ENCODE results near the gene EDEM3.
A peak's percentile ranks its signal among the peaks of the same experiment; 100 is the strongest.

The EDEM3 gene

DNA sequence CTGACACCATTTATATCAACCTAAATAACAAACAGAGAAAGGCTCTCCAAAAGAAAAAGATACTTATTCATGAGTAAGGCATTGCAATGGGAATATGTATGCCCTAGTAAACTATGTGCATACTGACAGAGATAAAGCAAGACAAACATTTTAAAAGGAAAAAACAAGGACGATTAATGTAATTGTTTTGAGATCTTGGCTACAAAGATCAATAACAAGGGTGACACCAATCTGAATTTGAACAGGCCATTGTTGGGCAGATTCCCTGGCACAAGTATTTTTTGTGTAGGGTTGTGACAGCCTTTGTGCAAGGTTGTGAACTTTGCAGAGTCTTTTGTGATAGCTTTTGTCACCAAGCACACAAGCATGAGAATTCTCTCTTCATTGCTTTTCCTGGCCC lies 85.3 kb downstream of the EDEM3 start:
- no peak for DNase-seq

DNA sequence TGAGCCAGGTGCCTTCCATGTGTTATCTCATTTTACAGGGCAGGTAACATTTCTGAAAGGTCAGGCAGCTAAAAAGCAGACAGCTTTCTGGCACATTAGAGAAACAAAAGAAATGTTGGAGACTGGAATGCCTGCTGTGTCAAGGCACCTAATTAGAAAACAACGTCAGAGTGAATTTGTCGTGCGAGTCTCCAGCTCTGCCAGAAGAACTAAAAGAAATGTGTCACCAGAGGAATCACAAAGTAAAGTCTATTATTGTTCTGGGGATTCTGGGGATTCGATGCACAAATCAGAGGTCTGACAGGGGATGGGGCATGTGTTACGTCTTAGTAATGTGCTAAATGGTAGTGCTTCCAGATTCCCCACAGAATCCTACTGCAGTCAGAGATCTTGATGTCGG lies 89.3 kb downstream of the EDEM3 start:
- no peak for DNase-seq

DNA sequence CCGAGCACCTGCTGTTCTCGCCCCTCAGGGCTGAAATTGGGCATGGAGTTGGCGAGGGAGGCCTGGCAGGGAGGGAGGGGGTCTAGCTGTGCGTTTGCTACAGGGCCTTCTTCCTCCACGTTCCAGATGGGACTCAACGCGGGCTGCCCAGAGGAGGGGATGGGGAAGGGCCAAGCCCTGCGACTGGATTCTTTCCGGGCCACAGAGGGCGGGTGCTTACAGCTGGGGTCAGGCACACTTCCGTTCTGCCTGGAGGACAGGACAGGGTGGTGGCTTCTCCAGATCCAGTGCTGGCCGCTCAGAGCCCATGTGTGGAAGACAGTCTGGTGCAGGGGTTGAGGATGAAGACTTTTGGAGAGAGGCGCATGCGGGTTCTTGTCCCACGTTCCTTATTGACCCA lies 90.0 kb downstream of the EDEM3 start:
- DNase-seq: no peak

DNA sequence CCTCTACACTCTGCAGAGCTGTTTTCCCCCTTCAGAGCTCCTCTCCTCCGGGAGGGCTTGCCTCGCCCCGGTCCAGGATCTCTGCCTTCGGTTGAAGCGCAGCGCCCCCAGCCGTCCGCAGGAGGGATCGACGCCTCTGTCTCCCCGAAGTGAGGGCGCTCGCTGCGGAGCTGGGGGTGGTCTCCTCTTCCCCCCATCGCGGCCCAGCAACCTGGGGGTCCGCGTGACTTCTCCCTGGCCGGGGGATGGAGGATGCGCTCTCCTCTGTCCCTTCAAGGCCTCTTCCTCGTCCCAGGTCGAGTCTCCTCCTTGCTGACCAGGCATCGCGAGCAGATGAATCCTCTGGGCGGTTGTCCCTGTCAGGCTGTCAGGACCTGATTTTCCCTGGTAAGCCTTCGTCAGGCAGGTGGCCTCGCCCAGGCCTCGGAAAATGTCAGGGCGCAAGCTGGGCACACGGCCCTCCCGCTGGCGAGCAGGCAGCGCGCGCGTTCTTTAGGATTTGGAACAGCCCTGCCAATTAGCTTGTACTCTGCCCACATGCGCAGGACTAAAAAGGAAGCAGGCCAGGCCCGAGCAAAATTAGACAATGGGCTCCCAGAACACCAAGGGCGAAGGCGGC lies 90.5 kb downstream of the EDEM3 start:
- DNase-seq: peak; percentile 34

DNA sequence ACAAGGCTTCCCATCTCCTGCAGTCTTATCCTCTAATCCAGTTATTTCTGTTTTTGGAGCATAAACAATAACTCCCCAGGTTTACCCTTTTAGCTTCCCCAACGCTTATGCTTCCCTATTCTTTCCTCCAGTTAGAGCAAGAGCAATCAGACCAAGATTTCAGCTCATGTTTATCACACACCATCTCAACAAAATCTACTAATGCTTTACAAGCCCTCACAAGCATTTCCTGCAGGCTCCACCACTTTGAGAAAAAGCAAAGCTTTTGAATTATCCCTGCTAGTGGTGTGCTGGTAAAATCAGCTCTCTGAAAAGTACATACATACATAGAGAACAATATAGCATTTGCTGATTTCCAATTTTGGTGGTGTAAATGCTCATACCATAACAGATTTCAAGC lies 92.9 kb downstream of the EDEM3 start:
- DNase-seq: no peak

DNA sequence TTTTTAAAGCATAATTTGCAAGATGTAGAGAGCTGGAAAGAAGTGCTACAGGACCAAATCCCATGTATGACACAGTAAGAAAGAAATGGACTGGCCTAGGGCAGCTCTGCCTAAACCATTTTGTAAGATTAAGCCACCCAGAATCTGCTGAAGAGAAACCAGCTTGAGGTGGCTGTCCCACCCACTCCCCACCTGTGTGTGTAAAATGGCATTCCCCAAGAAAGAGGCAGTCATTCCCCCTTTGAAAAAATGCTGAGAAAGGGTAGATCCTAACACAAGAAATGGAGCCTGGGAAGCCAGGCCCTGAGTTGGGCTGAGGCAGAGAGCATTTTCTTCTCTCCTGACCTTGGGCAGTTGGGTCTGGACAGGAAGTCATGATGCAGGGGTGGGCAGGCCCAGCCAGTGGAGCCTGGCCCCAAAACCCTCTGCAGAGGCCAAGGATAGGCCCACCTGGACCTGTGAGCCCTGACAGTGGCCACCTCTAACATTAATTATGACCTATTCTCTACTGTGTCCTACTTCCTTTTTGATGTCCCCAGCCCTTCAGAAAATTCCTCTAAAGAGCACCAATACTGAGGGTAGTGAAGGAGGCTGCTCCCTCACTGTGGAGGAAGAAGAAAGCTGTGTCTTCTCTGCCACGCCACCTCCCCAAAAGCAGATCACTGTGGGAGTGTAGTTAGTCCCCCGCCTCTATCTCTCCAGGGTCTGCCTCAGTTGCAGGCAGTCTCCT lies 94.0 kb downstream of the EDEM3 start:
- DNase-seq: no peak

DNA sequence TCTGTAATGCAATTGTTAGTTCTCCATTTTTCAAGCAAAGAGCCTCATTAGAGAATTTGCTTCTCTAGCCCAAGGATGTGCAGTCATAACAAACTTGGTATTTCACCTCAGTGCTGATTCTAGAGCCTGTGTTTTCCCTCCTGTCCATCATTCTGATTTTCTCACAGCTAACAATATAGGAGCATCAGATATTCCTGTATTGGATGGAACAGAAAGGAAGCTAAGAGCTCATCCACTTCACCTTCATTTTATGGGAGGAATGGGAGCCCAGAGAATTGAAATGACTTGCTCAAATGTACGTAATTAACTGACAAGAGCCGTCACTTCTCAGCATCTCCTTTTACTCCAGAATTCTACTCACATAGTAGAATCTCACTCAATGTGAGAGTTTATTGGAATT lies 96.6 kb downstream of the EDEM3 start:
- DNase-seq: no peak

DNA sequence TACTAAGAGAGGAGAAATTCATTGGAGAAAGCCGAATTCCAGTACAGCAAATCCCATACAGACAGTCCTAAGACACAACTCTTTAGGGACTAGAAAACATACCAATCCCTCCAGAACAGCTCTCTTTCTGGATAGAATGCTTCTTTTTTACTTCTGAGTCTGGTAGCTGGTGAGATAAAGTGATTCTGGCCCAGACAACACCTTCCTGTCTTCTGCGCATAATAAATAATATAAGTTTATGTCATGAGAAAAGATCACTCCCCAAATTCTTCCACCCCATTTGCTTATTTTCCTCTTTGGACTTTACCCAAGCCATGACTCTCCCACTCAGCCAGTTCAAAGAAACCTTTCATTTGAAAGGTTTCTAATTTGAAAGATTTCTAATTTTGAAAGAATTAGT lies 98.4 kb downstream of the EDEM3 start:
- DNase-seq: no peak

DNA sequence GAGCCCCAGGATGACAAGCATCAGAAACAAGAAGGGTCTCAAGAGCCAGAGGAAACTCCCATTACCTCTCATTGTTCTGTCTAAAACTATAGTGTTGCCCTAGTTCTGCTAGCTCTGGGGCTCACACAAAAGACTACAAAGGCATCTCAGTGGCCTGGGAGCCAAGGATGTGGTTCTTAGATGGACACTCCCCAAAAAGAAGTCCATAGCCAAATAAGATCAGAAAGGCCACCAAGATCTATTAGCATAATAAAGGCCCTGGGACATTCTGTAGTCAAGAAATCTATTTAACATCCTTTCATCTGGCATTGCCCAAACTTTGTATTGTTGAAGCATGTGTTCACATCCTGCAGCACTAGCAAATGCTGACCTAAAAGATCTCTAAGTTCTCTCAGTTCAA lies 99.5 kb downstream of the EDEM3 start:
- DNase-seq: no peak

DNA sequence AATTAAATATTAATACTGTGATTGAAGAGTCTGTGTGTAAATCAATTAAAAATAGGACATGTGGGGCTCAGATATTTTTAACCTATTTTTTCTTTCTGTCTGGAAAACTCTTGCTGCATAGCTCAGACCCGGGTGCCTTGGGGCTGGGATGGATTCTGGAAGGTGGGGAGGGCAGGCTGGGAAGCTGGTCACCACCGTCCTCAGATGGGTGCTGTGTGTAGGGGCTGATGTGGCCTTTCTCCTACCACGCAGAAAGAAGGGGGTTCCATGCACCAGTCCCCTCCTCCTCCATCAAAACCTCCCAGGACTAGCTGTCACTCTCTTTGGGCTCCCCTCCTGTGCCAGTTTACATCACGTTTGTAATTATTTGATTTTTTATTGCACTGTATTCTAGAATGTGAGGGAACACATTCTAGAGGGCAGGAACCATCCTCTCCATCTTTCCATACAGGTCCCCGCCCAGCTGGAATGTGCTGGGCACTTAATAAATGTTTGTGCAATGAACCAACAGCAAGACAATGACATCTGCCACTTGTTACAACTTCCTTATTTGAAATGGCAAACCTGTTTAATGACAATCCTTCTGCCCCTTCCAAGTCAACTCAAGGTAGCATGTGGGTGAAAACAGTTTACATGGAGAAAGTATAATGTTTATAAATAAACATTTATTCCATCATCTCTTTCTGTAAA lies 104.3 kb downstream of the EDEM3 start:
- DNase-seq: no peak

DNA sequence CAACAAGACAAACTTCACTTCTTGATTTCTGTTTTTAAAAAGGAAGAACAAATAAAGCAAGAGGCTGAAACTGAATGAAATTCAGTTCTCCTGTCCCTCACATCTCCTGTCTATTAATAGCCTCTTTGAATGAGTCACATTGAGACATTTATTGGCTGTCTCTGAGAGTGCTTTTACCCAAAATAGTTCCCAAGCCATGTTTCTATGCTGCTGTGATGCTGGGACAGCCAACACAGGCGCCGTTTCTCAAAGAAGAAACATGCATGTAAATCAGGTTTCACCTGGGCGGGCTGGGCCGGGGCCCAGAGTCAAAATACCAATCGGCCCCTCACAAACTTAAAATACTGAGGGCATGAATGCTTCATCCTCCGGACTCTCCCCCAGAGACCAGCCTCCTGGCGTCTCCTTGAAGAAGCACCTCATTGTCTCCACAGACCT lies 105.2 kb downstream of the EDEM3 start:
- DNase-seq: no peak

DNA sequence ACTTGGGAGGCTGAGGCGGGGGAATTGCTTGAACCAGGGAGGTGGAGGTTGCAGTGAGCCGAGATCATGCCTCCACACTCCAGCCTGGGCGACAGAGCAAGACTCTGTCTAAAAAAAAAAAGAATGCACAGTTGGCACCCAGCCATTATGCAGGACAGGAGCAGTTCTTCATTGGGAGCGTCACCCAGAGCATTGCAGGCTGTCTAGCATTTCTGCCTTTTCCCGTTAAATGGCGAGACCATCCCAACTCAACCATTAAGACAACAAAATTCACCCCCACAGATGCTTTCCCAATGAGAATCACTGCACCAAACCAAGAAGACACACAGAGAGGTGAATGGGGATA lies 105.8 kb downstream of the EDEM3 start:
- DNase-seq: no peak

DNA sequence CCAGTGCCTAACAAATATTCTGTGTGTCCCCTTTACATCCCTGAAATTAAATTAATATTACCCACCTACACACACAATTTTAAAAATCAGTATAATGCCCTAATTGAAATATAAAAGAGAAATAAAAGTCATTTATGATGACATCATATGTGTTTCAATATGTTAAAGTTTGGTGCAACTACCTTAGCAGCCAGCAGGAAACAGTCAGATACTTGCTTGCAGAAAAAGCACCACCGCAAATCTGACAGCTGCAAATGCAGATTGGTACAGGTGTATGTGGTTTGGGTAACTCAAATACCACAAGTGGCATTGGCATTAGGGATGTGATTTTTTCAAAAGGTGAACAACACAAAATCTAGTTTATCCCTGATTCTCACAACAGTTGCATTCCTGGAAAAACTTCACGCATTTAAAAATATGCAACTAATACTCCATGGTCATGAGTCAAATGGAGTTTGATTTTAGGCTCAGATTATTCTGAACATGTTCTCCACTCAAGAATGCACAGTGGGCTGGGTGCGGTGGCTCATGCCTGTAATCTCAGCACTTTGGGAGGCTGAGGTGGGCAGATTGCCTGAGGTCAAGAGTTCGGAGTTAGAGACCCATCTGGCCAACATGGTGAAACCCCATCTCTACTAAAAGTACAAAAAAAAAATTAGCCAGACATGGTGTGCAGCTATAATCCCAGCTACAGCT lies 106.3 kb downstream of the EDEM3 start:
- DNase-seq: no peak

DNA sequence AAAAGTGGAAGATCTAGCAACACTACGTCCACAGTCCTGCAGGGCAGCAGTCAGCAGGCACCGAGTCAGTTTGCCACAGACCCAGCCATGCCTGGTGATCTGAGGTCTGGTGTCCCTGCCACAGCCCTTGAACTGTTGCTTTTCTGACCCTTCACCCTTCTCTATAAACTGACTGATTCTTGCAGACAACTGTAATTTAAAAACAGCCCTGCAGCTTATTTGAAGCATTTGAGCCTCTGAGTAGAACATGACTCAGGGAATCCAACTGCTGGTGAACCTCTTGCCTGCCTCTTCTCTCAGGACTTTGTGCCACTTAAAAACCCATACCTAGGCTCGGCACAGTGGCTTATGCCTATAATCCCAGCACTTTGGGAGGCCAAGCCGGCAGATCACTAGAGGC lies 107.2 kb downstream of the EDEM3 start:
- DNase-seq: no peak

DNA sequence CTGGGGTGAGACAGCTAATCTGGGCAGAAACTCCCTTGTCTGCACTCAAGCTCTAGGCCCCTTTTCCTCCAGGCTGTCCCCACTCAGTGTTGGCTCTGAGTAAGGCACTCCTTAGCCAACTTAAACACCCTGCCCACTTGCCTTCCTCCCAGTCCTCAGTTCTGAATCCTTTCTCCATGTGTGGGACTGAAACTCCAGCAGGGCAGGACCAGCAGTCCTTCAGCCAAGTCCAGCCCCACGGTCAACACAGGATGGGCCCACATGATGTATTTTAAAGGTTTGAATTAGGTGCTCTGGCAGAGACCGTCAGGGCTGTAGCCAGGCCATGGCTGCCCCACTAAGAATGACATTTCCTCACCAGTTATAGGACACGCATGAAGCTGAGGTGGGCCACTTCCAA lies 107.8 kb downstream of the EDEM3 start:
- DNase-seq: no peak

DNA sequence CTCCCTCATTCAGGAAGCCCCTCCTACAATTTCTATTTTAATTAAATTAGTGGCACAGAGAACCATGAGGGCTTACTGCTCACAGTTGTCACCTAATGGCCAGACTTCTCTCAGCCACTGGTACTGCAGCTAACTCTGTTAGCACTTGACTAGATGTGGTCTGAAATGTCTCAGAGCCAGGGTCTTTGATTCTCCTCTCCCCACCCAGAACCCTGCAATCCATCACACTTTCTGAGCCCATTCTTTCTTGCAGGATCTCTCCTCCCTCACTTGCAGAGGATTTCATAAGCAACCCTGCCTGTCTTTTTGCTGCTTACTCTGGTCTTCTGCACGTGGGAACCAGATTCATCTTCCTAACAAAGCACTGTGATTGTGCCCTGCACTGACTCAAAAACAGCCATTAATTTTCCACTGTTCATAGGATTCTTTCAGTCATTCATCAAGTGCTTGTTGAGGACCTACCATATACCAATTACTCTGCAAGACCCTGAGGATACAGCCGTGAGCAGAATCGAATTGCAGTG lies 108.4 kb downstream of the EDEM3 start:
- DNase-seq: no peak

DNA sequence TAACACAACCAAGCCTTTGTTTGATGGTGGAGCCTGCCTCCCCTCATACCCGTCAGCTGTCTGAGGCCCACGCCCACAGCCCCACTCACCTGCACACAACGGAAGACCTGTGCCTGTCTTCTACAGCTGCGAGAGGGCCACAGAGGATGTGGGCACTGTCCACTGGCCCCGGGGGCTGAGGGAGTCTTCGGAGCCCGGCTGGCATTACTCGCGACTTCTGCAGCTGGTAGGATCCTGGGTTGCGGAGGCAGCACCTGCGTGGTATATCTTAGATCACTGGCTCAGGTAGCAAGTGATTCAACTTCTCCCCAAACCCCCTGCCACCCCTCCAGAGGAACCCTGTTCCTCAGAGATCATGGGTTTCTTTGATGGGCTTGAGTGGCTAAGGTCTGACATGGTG lies 109.9 kb downstream of the EDEM3 start:
- DNase-seq: no peak

DNA sequence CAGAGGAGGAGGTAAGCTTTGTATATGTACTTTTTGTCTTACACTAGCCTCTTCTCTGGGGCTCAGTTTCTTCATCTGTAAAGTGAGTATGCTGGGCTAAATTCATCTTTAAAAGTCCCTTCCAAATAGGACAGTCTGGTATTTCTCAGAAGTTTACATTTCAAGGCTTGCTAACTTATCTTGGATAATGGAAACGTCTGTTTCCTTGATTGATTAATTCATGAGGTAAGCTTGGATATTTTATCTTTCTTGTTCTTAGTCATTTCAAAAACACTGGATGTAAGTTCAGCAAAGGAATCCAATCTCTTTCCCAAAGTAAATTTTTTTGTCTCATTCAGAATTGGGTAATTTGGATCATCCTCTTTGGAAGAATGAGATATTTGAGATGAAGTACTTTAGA lies 111.0 kb downstream of the EDEM3 start:
- no peak for DNase-seq

DNA sequence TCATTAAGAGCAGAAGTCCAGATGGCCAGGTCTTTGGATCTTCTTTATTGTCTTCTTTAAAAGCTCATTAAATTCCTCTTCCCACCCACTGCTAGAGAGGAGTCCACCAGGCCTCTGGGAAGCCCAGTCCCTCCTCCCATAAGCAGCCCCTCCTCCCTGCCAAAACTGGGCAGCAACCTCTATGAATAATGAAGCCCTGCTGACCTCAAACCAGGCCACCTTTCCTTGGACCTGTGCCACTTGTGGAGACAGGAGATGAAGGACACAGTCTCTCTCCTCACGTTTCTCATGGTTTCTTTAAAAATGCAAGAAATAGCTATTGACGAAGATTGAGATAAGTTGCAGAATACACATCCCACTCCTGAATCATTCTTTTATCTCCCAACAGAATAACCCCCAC lies 112.8 kb downstream of the EDEM3 start:
- no peak for DNase-seq

DNA sequence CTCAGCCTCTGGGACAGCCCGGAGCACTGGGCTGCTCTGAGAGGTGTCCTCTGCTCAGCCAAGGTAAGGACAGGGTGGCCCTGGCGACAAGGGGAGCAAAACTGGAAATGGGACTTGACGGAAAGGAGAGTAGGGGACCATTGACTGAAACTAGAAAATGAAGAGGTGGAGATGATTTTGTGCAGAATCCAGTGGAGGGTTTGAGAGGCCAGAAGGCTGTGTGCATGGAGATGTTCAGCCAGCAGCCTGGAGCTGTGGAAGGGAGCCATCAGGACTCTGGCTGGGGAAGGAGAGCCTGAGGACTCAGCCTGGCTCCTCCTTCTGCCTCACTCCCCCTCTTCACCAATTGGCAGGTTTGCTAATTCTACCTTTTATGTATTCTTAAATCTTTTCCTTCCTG lies 114.2 kb downstream of the EDEM3 start:
- no peak for DNase-seq
